SK-N-SH (cell line): Measurements from ENCODE around the gene CELF2. TPM values are rescaled to one million over a fixed set of nuclear protein-coding genes. Genes with fewer than 3 reads are reported as not detected.

Source experiments
- CTCF ChIA-PET: fragments of 300-600, 350-600 bp; formaldehyde crosslinking; extraction: SDS; loops from one replicate; lab custom pipeline; 2021; lab: Yijun Ruan, JAX
- POLR2A ChIA-PET: fragments of 350-600 bp; sonication (Branson Sonifier 250); formaldehyde crosslinking; extraction: SDS; loops from one replicate; lab custom pipeline; 2020; ENCODE audit warnings: antibody characterized with exemption, inconsistent platforms; lab: Yijun Ruan, JAX
- DNase-seq: peaks from one replicate; pipeline ENCODE4 v3.0.0; 2012
- H2AFZ ChIP-seq: fragments of 200-600 bp; sonication (generic); 2 replicates; pipeline ENCODE4 v1.8.1; 2016; ENCODE audit warnings: antibody characterized with exemption, mild to moderate bottlenecking, low read depth
- H3F3A ChIP-seq: fragments of 200-600 bp; sonication (generic); replicated peaks from 2 replicates; pipeline ENCODE3; 2016; ENCODE audit warnings: antibody characterized with exemption, mild to moderate bottlenecking; ENCODE audit not compliant: insufficient read depth
- H3K27ac ChIP-seq, 2 experiments: fragments of 200-500 bp in 1 of 2; fragments of 200-600 bp in 1 of 2; sonication (Bioruptor generic) in 1 of 2; sonication (generic), shearing (Covaris generic) in 1 of 2; 2 replicates each; pipeline versions ENCODE4 v1.5.1 to v1.6.1; 2014 to 2016; ENCODE audit warnings: low read depth in 2 of 2, inconsistent platforms in 1 of 2, low read length in 1 of 2, mild to moderate bottlenecking in 1 of 2, mixed read lengths in 1 of 2
- H3K27me3 ChIP-seq: fragments of 200-600 bp; sonication (generic), shearing (Covaris generic); 2 replicates; pipeline ENCODE4 v1.6.1; 2016; ENCODE audit warnings: mixed run types; ENCODE audit not compliant: insufficient read depth
- H3K36me3 ChIP-seq, 2 experiments: fragments of 200-500 bp in 1 of 2; fragments of 200-600 bp in 1 of 2; sonication (Bioruptor generic) in 1 of 2; sonication (generic) in 1 of 2; replicated peaks in 1 of 2; 2 replicates each; pipeline versions ENCODE3 to v1.5.1; 2014 to 2016; ENCODE audit warnings: low read length in 1 of 2, mild to moderate bottlenecking in 1 of 2; ENCODE audit not compliant: insufficient read depth in 2 of 2, control insufficient read depth in 1 of 2
- H3K4me1 ChIP-seq, 2 experiments: fragments of 200-500 bp in 1 of 2; fragments of 200-600 bp in 1 of 2; sonication (Bioruptor generic) in 1 of 2; sonication (generic), shearing (Covaris generic) in 1 of 2; 2 replicates each; pipeline versions ENCODE4 v1.5.1 to v1.6.1; 2014 to 2016; ENCODE audit warnings: low read depth in 1 of 2, low read length in 1 of 2, mixed run types in 1 of 2; ENCODE audit not compliant: insufficient read depth in 2 of 2, control insufficient read depth in 1 of 2
- H3K4me2 ChIP-seq: fragments of 200-600 bp; sonication (generic), shearing (Covaris generic); 2 replicates; pipeline ENCODE4 v1.6.1; 2017; ENCODE audit warnings: mixed run types
- H3K4me3 ChIP-seq, 2 experiments: fragments of 200-500 bp in 1 of 2; fragments of 200-600 bp in 1 of 2; sonication (Bioruptor generic) in 1 of 2; sonication (generic), shearing (Covaris generic) in 1 of 2; 2 replicates each; pipeline versions ENCODE4 v1.5.1 to v1.8.1; 2014 to 2016; ENCODE audit warnings: low read depth in 2 of 2, inconsistent platforms in 1 of 2, low read length in 1 of 2, mild to moderate bottlenecking in 1 of 2, mixed read lengths in 1 of 2, moderate library complexity in 1 of 2
- H3K79me2 ChIP-seq: fragments of 200-600 bp; sonication (generic); 2 replicates; pipeline ENCODE4 v1.8.1; 2017; ENCODE audit warnings: mild to moderate bottlenecking; ENCODE audit not compliant: insufficient read depth
- H3K9ac ChIP-seq: fragments of 200-600 bp; sonication (generic); 2 replicates; pipeline ENCODE4 v1.6.1; 2017; ENCODE audit warnings: mixed run types
- H3K9me2 ChIP-seq: fragments of 200-600 bp; sonication (generic); 2 replicates; pipeline ENCODE4 v1.6.1; 2017; ENCODE audit warnings: mixed run types
- H3K9me3 ChIP-seq: fragments of 200-600 bp; sonication (generic); 2 replicates; pipeline ENCODE4 v1.6.1; 2017; ENCODE audit warnings: mixed run types, mild to moderate bottlenecking, moderate library complexity
- H4K20me1 ChIP-seq: fragments of 200-600 bp; sonication (generic); 2 replicates; pipeline ENCODE4 v1.6.1; 2017; ENCODE audit warnings: mild to moderate bottlenecking, mixed run types; ENCODE audit not compliant: insufficient read depth
- EP300 ChIP-seq, 2 experiments: IDR thresholded peaks; 2 replicates each; pipeline versions ENCODE4 v1.4.0 to v1.6.1; 2012; ENCODE audit warnings: borderline replicate concordance in 1 of 2, low read depth in 1 of 2, low read length in 1 of 2
- FOXJ3 ChIP-seq: sonication (generic); formaldehyde crosslinking; IDR thresholded peaks from 2 replicates; pipeline ENCODE4 v1.5.1; 2020; ENCODE audit warnings: mild to moderate bottlenecking, missing genetic modification reagents
- JUND ChIP-seq: IDR thresholded peaks from 2 replicates; pipeline ENCODE4 v1.4.0; 2012
- NFIC ChIP-seq: IDR thresholded peaks from 2 replicates; pipeline ENCODE4 v1.4.0; 2012; ENCODE audit warnings: borderline replicate concordance
- RCOR1 ChIP-seq: fragments of 150-350 bp; IDR thresholded peaks from 2 replicates; pipeline ENCODE4 v1.6.1; 2017; ENCODE audit warnings: antibody characterized with exemption, low read length
- RFX5 ChIP-seq: IDR thresholded peaks from 2 replicates; pipeline ENCODE4 v1.6.1; 2012; ENCODE audit warnings: mild to moderate bottlenecking, improper control_type of control experiment, low read length
- YY1 ChIP-seq: IDR thresholded peaks from 2 replicates; pipeline ENCODE4 v1.4.0; 2012; ENCODE audit warnings: low read depth, mild to moderate bottlenecking
- WGBS: methylation state at CpG from one replicate; pipeline ENCODE4 v1.1.6; 2017; ENCODE audit warnings: low lambda C conversion rate; 5-methylcytosine and 5-hydroxymethylcytosine counted together
- polyA plus RNA-seq, 3 experiments: library from polyadenylated mRNA; depleted of rRNA; stranded (reverse); fragments of >200 nt; gene quantifications; 2 replicates each; pipeline ENCODE4 v1.2.3, GENCODE V29; 2012
- TF ChIP-seq, protein P1 (sequence below): fragments of 200-600 bp; sonication (generic); IDR thresholded peaks from 2 replicates; pipeline ENCODE4 v1.6.1; 2017; ENCODE audit warnings: antibody characterized with exemption, mild to moderate bottlenecking, moderate library complexity
- TF ChIP-seq, protein P2 (sequence below): IDR thresholded peaks from 2 replicates; pipeline ENCODE4 v1.4.0; 2012; ENCODE audit warnings: low read depth, borderline replicate concordance
- TF ChIP-seq, protein P3 (sequence below): IDR thresholded peaks from 2 replicates; pipeline ENCODE4 v1.4.0; 2012; ENCODE audit warnings: low read depth
- TF ChIP-seq, protein P4 (sequence below): IDR thresholded peaks from 2 replicates; pipeline ENCODE4; 2012
- TF ChIP-seq, protein P5 (sequence below): fragments of 150-350 bp; IDR thresholded peaks from 2 replicates; pipeline ENCODE4 v1.6.1; 2017; ENCODE audit warnings: antibody characterized with exemption, low read length, low read depth, borderline replicate concordance
- TF ChIP-seq, protein P6 (sequence below): IDR thresholded peaks from 2 replicates; pipeline ENCODE4 v1.6.1; 2012; ENCODE audit warnings: mild to moderate bottlenecking, low read depth, low read length, moderate library complexity

Gene CELF2
- polyA plus RNA-seq, 1 of the 3 experiments (the other 2 are of a cell fraction) = 0.03 TPM

DNA sequence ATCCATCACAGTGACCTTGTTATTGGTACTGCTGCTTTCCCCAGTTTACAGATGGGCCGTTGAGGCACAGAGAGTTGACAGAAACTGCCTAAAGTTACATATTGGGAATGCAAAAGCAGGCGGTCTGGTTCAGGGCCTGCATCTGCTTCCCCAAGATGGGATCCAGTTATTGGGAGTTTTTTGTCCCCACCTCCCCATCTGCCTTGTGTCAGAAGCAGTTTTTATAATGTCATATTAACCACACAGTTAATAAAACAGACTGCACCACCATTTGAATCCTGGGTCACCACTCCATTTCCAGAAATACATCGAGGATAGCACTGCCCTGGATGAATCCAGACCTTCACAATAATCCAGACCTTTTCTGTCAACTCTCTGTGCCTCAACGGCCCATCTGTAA is 67.9 kb downstream of the CELF2 start:
- Histone ChIP-seq H3K9me2 (no peaks in the 10 kb centered on the region), H3K4me1 (peaks cover 0 to 2% of the 10 kb centered on the region in 2 experiments; a peak in 1 of 4 replicates), H3K4me2 (no peak overlapping the region), H4K20me1 (no peaks in the 10 kb centered on the region), H3K36me3 (no peaks in the 10 kb centered on the region), H3K27me3 (no peaks in the 10 kb centered on the region), H3K4me3 (no peak overlapping the region), H3K79me2 (no peaks in the 10 kb centered on the region), H3K27ac (no peak overlapping the region), H3F3A (no peaks in the 10 kb centered on the region), H2AFZ (no peak overlapping the region), H3K9ac (no peak overlapping the region), H3K9me3 (no peaks in the 10 kb centered on the region)
- CTCF ChIA-PET = no interaction called here
- TF ChIP-seq, protein P1, sequence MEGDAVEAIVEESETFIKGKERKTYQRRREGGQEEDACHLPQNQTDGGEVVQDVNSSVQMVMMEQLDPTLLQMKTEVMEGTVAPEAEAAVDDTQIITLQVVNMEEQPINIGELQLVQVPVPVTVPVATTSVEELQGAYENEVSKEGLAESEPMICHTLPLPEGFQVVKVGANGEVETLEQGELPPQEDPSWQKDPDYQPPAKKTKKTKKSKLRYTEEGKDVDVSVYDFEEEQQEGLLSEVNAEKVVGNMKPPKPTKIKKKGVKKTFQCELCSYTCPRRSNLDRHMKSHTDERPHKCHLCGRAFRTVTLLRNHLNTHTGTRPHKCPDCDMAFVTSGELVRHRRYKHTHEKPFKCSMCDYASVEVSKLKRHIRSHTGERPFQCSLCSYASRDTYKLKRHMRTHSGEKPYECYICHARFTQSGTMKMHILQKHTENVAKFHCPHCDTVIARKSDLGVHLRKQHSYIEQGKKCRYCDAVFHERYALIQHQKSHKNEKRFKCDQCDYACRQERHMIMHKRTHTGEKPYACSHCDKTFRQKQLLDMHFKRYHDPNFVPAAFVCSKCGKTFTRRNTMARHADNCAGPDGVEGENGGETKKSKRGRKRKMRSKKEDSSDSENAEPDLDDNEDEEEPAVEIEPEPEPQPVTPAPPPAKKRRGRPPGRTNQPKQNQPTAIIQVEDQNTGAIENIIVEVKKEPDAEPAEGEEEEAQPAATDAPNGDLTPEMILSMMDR = no peak
- TF ChIP-seq, protein P2, sequence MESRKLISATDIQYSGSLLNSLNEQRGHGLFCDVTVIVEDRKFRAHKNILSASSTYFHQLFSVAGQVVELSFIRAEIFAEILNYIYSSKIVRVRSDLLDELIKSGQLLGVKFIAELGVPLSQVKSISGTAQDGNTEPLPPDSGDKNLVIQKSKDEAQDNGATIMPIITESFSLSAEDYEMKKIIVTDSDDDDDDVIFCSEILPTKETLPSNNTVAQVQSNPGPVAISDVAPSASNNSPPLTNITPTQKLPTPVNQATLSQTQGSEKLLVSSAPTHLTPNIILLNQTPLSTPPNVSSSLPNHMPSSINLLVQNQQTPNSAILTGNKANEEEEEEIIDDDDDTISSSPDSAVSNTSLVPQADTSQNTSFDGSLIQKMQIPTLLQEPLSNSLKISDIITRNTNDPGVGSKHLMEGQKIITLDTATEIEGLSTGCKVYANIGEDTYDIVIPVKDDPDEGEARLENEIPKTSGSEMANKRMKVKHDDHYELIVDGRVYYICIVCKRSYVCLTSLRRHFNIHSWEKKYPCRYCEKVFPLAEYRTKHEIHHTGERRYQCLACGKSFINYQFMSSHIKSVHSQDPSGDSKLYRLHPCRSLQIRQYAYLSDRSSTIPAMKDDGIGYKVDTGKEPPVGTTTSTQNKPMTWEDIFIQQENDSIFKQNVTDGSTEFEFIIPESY = no peak
- TF ChIP-seq EP300 (IDR thresholded peaks at IDR 0.05; ENCODE audit: borderline replicate concordance in 1 of 2, low read depth in 1 of 2, low read length in 1 of 2) (no peak), JUND (no peak), FOXJ3 (CRISPR knock-in tag) (no peak), YY1 (no peak), NFIC (no peak), RCOR1 (no peak), RFX5 (no peak)
- TF ChIP-seq, protein P3, sequence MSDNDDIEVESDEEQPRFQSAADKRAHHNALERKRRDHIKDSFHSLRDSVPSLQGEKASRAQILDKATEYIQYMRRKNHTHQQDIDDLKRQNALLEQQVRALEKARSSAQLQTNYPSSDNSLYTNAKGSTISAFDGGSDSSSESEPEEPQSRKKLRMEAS = no peak
- TF ChIP-seq, protein P4, sequence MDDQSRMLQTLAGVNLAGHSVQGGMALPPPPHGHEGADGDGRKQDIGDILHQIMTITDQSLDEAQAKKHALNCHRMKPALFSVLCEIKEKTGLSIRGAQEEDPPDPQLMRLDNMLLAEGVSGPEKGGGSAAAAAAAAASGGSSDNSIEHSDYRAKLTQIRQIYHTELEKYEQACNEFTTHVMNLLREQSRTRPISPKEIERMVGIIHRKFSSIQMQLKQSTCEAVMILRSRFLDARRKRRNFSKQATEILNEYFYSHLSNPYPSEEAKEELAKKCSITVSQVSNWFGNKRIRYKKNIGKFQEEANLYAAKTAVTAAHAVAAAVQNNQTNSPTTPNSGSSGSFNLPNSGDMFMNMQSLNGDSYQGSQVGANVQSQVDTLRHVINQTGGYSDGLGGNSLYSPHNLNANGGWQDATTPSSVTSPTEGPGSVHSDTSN = no peak
- TF ChIP-seq, protein P5, sequence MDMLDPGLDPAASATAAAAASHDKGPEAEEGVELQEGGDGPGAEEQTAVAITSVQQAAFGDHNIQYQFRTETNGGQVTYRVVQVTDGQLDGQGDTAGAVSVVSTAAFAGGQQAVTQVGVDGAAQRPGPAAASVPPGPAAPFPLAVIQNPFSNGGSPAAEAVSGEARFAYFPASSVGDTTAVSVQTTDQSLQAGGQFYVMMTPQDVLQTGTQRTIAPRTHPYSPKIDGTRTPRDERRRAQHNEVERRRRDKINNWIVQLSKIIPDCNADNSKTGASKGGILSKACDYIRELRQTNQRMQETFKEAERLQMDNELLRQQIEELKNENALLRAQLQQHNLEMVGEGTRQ = no peak
- TF ChIP-seq, protein P6, sequence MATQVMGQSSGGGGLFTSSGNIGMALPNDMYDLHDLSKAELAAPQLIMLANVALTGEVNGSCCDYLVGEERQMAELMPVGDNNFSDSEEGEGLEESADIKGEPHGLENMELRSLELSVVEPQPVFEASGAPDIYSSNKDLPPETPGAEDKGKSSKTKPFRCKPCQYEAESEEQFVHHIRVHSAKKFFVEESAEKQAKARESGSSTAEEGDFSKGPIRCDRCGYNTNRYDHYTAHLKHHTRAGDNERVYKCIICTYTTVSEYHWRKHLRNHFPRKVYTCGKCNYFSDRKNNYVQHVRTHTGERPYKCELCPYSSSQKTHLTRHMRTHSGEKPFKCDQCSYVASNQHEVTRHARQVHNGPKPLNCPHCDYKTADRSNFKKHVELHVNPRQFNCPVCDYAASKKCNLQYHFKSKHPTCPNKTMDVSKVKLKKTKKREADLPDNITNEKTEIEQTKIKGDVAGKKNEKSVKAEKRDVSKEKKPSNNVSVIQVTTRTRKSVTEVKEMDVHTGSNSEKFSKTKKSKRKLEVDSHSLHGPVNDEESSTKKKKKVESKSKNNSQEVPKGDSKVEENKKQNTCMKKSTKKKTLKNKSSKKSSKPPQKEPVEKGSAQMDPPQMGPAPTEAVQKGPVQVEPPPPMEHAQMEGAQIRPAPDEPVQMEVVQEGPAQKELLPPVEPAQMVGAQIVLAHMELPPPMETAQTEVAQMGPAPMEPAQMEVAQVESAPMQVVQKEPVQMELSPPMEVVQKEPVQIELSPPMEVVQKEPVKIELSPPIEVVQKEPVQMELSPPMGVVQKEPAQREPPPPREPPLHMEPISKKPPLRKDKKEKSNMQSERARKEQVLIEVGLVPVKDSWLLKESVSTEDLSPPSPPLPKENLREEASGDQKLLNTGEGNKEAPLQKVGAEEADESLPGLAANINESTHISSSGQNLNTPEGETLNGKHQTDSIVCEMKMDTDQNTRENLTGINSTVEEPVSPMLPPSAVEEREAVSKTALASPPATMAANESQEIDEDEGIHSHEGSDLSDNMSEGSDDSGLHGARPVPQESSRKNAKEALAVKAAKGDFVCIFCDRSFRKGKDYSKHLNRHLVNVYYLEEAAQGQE = no peak
- POLR2A ChIA-PET = no interaction called here
- no peak for DNase-seq
- WGBS = 28% methylated on average over 4 of the region's 4 CpGs
